Fibroblast of lung (primary cell): ENCODE data around the gene CEP152.

Source experiments
- EZH2 ChIP-seq: IDR thresholded peaks from 2 replicates; pipeline ENCODE4 v1.5.1; 2012; ENCODE audit warnings: low read length, control low read depth, mild to moderate bottlenecking; ENCODE audit errors: missing control alignments
- TF ChIP-seq, protein P1 (sequence below), 2 donors: IDR thresholded peaks in 1 of 2; conservative IDR thresholded peaks in 1 of 2; 1 replicate in 1 of 2; 2 replicates in 1 of 2; pipeline ENCODE4 v1.5.1; 2011 to 2012; ENCODE audit warnings: low read length in 2 of 2, control low read depth in 1 of 2, inconsistent platforms in 1 of 2, low read depth in 1 of 2, mild to moderate bottlenecking in 1 of 2

DNA sequence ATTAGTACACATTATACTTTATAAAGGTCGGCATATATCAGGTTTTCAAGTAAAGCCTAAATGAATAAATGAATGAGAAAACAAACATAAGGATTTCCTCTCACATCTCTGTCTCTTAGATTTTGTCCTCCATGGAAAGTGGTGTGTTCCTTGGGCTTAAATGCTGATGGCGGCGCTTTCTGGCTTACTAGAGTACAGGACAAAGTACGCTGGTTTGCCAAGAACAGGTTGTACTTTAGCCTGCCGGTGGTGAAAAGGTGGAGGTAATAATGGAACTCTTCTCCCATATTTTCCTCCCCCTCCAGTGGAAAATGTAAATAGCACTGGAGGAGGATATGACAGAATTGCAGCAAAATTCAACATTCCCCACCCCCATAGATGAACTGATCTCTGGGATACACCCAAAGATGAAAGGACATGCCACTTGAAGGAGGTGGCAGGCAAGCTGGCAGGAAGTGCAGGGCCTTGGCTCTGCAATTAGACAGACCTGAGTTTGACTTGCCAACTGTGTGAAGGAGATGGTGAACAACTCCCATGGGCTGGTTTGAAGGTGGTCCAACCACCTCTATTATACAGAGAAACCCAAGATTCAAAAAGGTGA lies 29.3 kb downstream of the CEP152 start:
- TF ChIP-seq, protein P1, sequence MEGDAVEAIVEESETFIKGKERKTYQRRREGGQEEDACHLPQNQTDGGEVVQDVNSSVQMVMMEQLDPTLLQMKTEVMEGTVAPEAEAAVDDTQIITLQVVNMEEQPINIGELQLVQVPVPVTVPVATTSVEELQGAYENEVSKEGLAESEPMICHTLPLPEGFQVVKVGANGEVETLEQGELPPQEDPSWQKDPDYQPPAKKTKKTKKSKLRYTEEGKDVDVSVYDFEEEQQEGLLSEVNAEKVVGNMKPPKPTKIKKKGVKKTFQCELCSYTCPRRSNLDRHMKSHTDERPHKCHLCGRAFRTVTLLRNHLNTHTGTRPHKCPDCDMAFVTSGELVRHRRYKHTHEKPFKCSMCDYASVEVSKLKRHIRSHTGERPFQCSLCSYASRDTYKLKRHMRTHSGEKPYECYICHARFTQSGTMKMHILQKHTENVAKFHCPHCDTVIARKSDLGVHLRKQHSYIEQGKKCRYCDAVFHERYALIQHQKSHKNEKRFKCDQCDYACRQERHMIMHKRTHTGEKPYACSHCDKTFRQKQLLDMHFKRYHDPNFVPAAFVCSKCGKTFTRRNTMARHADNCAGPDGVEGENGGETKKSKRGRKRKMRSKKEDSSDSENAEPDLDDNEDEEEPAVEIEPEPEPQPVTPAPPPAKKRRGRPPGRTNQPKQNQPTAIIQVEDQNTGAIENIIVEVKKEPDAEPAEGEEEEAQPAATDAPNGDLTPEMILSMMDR (conservative IDR thresholded peaks at IDR 0.05 in 1 of 2, IDR thresholded peaks at IDR 0.05 in 1 of 2; ENCODE audit: low read depth in 1 of 2, low read length in 2 of 2): no peak
- no peak for TF ChIP-seq EZH2
